Bronchial smooth muscle cell (primary cell): Measurements from ENCODE around the gene RTL9. TPM values are rescaled to one million over a fixed set of nuclear protein-coding genes. Genes with fewer than 3 reads are reported as not detected.

Experiments
- total RNA-seq: library from RNA; depleted of rRNA; stranded (reverse); fragments of >200 nt; gene quantifications from 2 replicates; pipeline ENCODE4 v1.2.1, GENCODE V29; 2014

Gene RTL9
- total RNA-seq = under 0.01 TPM in 2 replicates

DNA sequence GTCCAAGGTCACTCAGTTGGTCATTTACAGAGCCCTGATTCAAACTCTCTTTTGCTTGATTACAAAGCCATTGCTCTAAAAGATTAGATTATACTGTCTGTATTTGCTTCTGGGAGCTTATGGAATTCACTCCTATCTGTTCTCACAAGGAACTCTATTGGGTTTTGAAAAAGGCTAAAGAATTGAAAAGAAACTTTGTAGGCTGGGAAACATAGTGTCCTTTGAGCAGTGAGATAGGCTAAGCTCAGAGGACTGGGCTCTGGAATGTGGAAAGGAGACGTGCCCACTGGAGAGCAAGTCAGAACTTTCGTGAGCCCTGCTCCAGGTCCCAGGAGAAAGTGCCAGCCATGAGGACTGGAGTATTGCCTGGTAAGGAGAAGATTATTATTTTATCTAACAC is at the start of gene RTL9:
TSS of gene RTL9 (plus strand) at position 301 of the 400 bp plus-strand sequence. CDS start 91,770 bp downstream, outside the sequence.

DNA sequence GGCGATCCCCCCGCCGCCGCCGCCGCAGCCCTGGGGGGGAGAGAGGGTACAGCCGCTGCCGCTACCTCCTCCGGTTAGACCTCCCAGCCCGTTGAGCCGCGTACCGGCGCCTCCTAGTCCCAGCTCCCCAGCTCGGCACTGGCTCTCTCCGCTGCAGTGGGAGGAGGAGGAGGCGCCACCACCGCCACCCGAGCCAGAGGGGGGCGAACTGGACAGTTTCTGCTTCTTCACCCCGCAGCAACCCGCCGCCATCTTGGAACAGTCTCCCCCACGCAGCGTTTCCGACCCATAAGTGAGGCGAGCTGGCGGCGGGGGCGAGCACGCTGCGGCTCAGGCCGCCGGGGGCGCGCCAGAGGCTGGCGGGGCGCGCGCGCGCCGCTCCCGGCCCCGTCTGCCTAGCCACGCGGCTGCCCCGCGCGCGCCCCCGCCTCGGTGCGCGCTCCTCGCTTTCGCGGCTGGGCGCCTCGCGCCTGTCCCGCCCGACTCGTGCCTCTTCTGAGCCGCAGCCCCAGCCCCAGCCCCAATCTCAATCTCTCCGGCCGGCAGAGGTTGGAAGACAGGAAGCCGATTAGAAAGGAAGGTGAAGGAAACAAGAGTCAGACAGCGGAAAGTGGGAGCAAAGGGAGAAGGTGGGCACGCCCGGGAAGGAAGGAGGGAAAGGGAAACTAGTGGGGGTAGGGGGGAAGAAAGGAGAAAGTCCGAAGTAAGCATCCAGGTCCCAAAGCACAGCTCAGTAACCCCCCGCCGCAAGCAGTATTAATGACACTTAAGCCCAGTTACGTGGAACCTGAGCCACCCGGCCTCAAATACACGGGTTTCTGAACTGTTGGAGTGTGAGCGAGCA is 40.6 kb upstream of the RTL9 start, which contains the start of gene AMMECR1:
TSS of gene AMMECR1 (minus strand) at position 266 of the 844 bp plus-strand sequence. CDS start at position 252, 14 bp downstream.

Other genes starting within 250 kb of the RTL9 start
- 6.4 and 6.6 TPM in 2 replicates for gene AMMECR1, start 40.8 kb upstream of the RTL9 start, total RNA-seq